ENCODE measurements around the gene CNN1.

CNN1 gene

DNA sequence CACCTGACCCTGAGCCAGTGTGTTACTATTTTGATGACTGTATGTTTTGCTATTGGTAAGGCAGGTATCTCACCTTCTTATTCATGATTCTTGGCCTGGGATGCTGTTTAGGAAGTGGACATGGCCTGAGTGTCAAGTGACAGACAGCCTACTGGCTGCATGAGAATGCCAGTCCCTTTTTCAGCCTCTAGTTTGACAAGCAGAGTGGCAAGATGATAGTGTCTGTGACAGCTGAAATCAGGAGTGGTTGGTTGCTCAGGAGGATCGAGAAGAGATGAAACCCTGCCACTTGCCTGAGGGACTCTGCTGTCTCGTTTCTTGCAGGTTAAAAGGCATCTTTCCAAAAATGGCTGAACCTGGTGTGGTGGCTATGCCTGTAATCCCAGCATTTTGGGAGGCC lies 27.5 kb downstream of the CNN1 start:
- no peak for TF ChIP-seq NFIC (IDR thresholded peaks at IDR 0.05)
- TF ChIP-seq EGR1 (IDR thresholded peaks at IDR 0.05) = no peak
- no peak for TF ChIP-seq ZBTB7A (IDR thresholded peaks at IDR 0.05; ENCODE audit: low read depth)
- TF ChIP-seq CEBPB (IDR thresholded peaks at IDR 0.05) = no peak
- TF ChIP-seq TEAD4 (IDR thresholded peaks at IDR 0.05) = no peak
- TF ChIP-seq TAF1 (IDR thresholded peaks at IDR 0.05; ENCODE audit: low read depth) = no peak
- TF ChIP-seq TCF12 (IDR thresholded peaks at IDR 0.05; ENCODE audit: low read depth) = no peak
- no peak for TF ChIP-seq CREB1 (IDR thresholded peaks at IDR 0.05; ENCODE audit: low read depth)
- no peak for TF ChIP-seq EP300 (IDR thresholded peaks at IDR 0.05; ENCODE audit: borderline replicate concordance)
- no peak for TF ChIP-seq USF1 (IDR thresholded peaks at IDR 0.05)
- no peak for TF ChIP-seq MAX (IDR thresholded peaks at IDR 0.05)
- no peak for TF ChIP-seq FOXM1 (IDR thresholded peaks at IDR 0.05; ENCODE audit: borderline replicate concordance, low read depth)
- TF ChIP-seq YY1 (IDR thresholded peaks at IDR 0.05; ENCODE audit: low read depth) = no peak
- TF ChIP-seq RAD21 (IDR thresholded peaks at IDR 0.05; ENCODE audit: low read depth) = no peak
- no peak for TF ChIP-seq REST (IDR thresholded peaks at IDR 0.05; ENCODE audit: low read depth)

DNA sequence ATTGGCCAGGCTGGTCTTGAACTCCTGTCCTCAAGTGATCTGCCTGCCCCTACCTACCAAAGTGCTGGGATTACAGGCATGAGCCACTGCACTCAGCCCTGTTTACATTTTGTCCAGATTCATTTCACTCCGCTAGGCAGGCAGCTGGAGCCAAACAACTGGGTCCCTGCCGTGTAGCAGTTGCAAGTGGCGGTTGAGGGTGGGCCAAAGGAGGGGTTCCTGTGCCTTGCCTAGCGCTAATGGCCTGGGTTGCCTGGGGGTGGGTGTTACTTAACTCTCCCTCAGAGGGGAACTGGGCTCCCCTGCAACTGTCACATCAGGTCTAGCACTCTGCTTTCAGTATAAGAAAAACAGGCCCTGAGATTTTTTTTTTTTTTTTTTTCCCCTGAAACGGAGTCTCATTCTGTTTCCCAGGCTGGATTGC lies 31.4 kb downstream of the CNN1 start:
- TF ChIP-seq EP300 (IDR thresholded peaks at IDR 0.05; ENCODE audit: borderline replicate concordance) (no peak), TCF12 (IDR thresholded peaks at IDR 0.05; ENCODE audit: low read depth) (no peak), CREB1 (IDR thresholded peaks at IDR 0.05; ENCODE audit: low read depth) (no peak), USF1 (IDR thresholded peaks at IDR 0.05) (no peak), CEBPB (IDR thresholded peaks at IDR 0.05) (no peak), REST (IDR thresholded peaks at IDR 0.05; ENCODE audit: low read depth) (no peak), YY1 (IDR thresholded peaks at IDR 0.05; ENCODE audit: low read depth) (no peak), NFIC (IDR thresholded peaks at IDR 0.05) (no peak)

- TF ChIP-seq TCF12 (IDR thresholded peaks at IDR 0.05; ENCODE audit: low read depth) (no peak), CEBPB (IDR thresholded peaks at IDR 0.05) (no peak), MAX (IDR thresholded peaks at IDR 0.05) (no peak), ZBTB7A (IDR thresholded peaks at IDR 0.05; ENCODE audit: low read depth) (no peak), CREB1 (IDR thresholded peaks at IDR 0.05; ENCODE audit: low read depth) (no peak), EP300 (IDR thresholded peaks at IDR 0.05; ENCODE audit: borderline replicate concordance) (no peak)
Observed at GRCh38 chr19:11574689-11575088, 36.0 kb downstream of the CNN1 start.

- TF ChIP-seq TCF12 (IDR thresholded peaks at IDR 0.05; ENCODE audit: low read depth) = no peak
- no peak for TF ChIP-seq NFIC (IDR thresholded peaks at IDR 0.05)
- no peak for TF ChIP-seq TEAD4 (IDR thresholded peaks at IDR 0.05)
- no peak for TF ChIP-seq EP300 (IDR thresholded peaks at IDR 0.05; ENCODE audit: borderline replicate concordance)
- no peak for TF ChIP-seq TAF1 (IDR thresholded peaks at IDR 0.05; ENCODE audit: low read depth)
- no peak for TF ChIP-seq ZBTB7A (IDR thresholded peaks at IDR 0.05; ENCODE audit: low read depth)
- TF ChIP-seq USF1 (IDR thresholded peaks at IDR 0.05) = no peak
- TF ChIP-seq MAX (IDR thresholded peaks at IDR 0.05) = no peak
- TF ChIP-seq RAD21 (IDR thresholded peaks at IDR 0.05; ENCODE audit: low read depth) = no peak
- TF ChIP-seq YY1 (IDR thresholded peaks at IDR 0.05; ENCODE audit: low read depth) = no peak
- no peak for TF ChIP-seq EGR1 (IDR thresholded peaks at IDR 0.05)
- no peak for TF ChIP-seq FOXM1 (IDR thresholded peaks at IDR 0.05; ENCODE audit: borderline replicate concordance, low read depth)
- TF ChIP-seq REST (IDR thresholded peaks at IDR 0.05; ENCODE audit: low read depth) = no peak
- no peak for TF ChIP-seq CEBPB (IDR thresholded peaks at IDR 0.05)
- no peak for TF ChIP-seq CREB1 (IDR thresholded peaks at IDR 0.05; ENCODE audit: low read depth)
Observed at GRCh38 chr19:11576227-11576626, 37.6 kb downstream of the CNN1 start.

Measured in Ishikawa (cell line).